AG08395 (cell line): ENCODE results near the gene PDE1A.
"Not testable (repeated sequence)": the region's sequence is repeated elsewhere in the genome, so short reads cannot be mapped to it uniquely, and the experiment has no call there.

Experiments
- DNase-seq: peaks from one replicate; pipeline ENCODE4 v3.0.0; 2012; ENCODE audit warnings: mixed read lengths, low spot score

The PDE1A gene

DNA sequence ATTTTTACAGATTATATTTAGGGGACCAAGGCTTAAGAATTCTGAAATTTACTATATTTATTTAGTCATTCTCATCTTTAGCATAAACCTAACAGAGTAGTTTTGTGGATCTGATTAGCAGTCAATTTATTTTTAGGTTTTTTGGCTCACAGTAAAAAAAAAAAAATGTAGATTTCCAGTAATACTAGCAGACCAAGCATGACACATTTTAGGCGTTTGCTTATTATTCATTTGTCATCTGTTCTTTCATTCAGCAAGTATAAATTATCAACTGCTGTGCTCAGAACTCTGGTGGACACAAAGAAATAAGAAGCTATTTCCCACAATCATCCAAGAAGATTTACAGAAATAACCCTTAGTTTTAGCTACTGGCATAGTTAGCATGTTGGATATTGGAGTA, 20.6 kb downstream of the PDE1A start:
- no peak for DNase-seq

DNA sequence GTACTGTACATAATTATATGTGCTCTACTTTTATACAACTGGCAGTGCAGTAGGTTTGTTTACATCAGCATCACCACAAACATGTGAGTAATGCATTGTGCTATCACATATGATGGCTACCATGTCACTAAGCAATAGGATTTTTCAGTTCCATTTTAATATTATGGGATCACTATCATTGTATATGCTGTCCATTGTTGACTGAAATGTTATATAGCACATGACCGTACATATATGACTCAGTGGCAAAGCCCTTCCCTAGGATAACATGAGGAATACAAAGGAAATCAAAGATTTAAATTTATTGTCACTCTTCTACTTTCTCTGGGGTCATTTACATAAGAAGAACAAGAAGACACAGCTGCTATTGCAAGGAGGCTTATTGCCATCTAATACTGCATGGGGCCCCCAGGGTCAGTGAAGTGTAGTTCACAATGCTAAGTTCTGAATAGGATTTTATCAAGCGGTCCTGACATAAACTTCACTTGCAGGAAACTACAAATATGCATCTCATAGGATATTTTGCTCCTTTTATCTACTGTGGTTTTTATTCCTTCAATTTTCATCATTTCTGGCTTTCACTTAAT, 21.8 kb downstream of the PDE1A start:
- DNase-seq, result no peak

DNA sequence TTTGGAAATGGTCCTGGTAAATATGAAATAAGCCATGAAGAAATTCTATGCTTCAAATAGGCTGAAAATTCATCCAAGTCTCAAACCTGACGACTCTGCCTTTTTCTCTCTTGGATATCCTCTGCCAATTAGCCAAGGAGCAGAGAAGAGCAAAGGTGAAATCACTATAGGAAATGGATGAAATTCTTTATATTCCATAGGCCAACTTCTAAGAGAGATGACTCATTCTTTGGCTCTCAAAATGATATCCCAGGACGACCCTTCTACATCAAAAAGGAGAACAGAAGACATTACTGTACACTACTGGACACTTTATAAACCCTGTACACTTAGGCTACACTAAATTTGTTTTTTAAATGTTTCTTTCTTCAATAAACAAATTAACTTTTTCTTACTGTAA, 22.7 kb downstream of the PDE1A start:
- no peak for DNase-seq

DNA sequence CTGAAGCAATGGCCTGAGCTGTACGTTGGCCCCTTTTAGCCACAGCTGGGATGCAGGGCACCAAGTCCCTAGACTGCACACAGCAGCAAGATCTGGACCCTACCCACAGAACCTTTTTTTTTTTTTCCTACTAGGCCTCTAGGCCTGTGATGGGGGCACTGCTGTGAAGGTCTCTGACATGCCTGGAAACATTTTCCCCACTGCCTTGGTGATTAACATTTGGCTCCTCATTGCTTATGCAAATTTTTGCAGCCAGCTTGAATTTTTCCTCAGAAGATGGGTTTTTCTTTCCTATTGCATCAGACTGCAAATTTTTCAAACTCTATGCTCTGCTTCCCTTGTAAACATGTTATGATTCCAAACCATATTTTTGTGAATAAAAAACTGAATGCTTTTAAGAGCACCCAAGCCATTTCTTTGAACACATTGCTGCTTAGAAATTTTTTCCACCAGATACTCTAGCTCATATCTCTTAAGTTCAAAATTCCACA, 33.5 kb downstream of the PDE1A start:
- no peak for DNase-seq

DNA sequence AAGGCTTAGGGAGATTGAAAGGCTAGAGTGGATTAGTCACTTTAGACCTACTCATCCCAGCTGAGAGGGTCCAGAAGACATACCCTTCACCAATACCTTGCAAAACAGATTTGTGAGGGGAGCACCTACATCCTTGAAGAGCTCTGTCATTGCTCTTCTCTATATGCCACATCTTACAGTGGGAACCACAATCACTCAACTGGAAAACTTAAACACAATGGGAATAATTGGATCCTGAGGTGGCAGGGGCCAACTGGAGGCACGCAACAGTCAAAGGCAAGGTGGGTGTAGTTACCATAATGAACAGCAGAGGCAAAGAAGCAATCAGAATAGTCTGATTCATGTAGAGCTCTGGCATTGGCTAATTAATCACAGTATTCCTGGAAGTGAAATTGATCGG, 35.4 kb downstream of the PDE1A start:
- DNase-seq, result no peak

DNA sequence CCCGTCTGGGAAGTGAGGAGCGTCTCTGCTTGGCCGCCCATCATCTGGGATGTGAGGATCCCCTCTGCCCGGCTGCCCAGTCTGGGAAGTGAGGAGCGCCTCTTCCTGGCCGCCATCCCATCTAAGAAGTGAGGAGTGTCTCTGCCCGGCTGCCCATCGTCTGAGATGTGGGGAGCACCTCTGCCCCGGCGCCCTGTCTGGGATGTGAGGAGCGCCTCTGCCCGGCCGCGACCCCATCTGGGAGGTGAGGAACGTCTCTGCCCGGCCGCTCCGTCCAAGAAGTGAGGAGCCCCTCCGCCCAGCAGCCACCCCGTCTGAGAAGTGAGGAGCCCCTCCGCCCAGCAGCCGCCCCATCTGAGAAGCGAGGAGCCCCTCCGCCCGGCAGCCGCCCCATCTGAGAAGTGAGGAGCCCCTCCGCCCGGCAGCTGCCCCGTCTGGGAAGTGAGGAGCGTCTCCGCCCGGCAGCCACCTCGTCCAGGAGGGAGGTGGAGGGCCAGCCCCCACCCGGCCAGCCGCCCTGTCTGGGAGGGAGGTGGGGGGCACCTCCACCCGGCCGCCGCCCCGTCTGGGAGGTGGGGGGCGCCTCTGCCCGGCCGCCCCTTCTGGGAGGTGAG, 40.5 kb downstream of the PDE1A start:
- not testable (repeated sequence) for DNase-seq

DNA sequence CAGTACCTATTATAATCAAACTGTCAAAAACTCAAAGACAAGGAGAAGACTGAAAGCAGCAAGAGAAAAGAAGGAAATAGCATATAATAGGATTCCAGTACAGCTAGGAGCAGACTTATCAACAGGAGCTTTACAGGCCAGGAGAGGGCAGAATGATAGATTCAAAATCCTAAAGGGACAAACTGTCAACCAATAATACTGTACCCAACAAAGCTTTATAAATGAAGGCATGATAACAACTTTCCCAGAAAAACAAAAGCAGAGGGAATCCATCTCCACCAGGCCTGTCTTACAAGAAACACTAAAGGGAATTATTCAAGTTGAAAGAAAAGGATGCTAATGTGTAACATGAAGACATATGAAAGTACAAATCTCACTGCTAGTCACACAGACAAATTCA, 42.0 kb downstream of the PDE1A start:
- no peak for DNase-seq

DNA sequence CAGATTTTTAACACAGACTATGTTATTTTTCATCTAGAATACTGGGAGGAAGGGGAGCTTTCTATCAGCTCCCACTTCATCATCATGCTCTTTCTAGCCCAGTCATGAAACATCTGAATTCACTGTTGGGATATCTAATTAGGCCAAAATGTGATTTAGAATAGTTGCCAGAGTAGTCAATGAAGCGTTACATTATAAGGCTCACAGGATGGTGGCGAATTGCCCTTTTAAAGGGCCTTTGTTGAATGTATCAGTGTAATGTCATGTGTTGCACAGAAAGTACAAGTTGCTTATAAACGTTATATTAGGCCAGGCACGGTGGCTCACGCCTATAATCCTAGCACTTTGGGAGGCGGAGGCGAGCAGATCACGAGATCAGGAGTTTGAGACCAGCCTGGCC, 45.6 kb downstream of the PDE1A start:
- DNase-seq, result no peak

DNA sequence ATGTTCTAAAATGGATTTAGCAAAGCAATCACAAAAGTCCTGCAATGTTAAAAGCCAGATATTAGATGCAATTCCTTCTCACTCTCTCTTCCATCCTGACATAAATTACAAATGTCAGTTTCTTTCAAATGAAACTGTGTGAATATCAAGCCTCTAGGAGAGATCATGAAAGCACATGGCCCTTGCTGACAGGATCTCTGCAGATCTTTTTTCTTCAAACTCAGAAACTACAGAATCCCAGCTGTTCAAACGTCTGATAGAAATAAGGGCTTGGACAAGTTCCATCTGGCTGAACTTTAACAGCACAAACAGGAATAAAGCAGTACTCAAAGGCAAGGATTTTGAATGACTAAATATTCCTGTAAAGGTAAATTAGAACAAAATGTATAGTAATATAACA, 47.6 kb downstream of the PDE1A start:
- DNase-seq, result no peak

DNA sequence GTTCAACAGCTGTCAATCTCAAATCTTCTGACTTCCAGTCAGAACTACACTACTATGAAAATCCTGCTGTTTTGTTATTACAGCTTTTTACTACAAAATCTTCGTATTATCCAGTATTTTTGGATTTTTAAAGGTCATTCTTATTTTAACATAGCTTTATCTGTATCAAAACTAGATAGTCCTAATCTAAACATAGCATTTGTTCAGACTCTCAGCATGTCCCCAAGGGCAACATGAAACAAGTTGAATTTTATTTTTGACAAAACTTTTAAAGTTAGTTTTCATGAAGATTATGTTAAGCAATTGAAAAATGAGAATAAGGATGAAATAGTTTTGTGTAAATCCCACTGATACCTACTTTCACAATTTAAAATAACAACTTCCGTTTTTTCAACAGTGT, 48.1 kb downstream of the PDE1A start:
- DNase-seq, result no peak

DNA sequence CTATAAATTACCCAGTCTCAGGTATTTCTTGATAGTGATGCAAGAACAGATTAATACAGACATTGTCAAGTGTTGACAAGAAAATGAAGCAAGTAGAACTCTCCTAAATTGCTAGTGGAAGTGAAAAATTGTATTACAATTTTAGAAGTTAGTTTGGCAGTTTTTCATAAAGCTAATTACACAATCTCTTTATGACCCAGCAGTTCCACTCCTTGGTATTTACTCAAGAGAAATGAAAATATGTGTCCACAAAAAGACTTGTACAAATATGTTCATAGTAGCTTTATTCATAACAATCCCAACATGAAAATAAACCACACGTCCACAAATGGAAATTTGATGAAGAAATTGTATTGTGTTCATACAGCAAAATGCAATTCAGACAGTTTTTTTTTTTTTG, 49.4 kb downstream of the PDE1A start:
- DNase-seq, result no peak

DNA sequence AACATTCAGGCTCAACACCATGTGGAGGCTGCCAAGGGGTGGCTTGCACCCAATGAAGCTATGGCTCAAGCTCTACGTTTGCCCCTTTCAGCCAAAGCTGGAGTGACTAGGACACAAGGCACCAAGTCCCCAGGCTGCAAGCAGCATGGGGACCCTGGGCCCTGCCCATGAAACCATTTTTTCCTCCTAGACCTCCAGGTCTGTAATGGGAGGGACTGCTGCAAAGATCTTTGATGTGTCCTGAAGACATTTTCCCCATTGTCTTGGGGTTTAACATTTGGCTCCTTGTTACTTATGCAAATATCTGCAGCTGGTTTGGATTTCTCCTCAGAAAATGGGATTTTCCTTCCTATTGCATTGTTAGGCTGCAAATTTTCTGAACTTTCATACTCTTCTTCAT, 51.0 kb downstream of the PDE1A start:
- DNase-seq, result no peak

DNA sequence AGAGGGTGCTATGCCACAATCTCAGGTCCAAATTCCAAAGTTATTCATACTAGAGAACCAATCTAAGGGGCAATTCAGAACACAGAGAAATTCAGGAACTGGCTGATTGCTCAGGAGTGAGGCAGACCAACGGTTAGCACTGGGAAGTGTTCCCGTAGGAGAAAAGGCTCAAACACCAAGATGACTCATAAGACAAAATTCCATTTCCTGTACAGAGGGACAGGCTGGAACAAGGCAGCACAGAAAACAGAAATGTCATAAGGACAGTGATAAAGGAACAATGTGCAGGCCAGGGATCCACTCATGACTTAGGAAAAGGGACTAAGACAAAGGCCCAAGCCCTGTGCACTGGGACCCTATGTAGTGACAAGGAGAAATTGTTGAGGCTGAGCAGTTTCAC, 54.2 kb downstream of the PDE1A start:
- DNase-seq, result peak; percentile 91

DNA sequence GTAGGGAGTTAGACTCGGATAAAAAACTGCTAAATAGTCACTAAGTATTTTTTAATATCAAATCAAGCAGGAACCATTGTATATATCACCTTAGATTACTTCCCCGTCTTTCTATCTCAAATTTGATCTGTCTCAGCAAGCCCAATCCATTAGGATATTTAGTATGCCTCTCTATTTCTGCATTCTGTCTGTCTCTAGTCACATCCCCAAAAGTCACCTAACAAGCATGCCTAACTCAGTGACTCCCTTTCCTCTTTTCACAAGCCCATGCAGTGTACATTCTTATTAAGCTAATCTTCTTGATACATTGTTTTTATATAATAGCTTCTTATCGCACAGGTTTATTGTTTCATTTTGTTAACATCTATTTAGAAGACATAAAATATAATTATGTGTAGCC, 57.8 kb downstream of the PDE1A start:
- no peak for DNase-seq

DNA sequence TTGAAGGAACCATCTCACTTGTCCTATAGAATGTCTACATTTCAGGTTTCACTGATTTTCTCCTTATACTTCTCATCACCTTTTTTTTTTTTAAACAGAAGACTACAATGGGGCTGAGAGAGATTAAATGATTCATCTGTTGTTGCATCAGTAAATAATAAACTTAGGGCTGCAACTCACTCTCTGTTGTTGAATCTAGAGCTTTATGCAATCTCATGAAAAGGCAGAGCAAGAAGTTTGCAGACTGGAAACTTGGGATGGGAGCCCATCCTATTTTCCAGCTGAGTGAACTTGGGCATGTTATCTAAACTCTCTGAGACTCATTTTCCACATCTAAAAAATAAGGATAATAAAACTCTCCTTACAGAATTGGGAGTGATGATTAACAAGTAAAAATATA, 58.4 kb downstream of the PDE1A start:
- DNase-seq, result peak; percentile 34

DNA sequence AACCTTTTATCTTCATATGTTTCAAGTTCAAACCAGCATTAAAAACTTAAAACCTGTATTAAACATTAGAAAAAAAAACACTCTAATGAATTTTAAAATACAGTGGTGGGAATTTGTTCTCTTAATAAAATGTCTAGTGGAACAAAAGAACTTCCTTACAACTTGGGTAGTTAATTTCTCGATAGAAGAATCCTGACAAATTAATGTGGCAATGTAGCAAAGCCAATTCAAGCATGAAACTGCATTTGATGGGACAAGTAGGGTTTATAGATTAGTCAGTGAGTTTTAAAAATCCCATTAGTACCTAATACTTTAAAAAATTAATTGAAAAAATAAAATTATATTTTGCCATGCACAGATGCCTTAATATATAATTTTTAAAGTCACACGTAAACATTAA, 59.4 kb downstream of the PDE1A start:
- DNase-seq, result no peak

DNA sequence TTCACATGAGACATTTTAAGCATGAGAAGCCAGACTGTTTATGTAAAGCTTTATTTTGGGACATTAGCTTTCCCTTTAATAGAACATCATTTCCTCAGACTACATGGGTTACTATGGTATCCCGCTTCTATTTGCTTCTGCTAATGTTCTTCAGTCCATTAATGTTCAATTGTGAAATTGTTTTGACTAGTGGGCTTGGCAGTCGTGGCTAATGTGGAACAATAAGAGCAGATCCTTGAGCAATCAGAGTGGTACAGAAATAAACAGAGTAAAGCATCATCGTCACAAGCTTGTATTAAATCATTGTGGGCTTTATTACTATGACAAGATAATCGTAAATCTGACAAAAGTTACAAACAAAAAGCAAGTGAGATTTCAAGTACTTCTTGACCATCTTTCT, 60.2 kb downstream of the PDE1A start:
- peak; percentile 27 for DNase-seq

DNA sequence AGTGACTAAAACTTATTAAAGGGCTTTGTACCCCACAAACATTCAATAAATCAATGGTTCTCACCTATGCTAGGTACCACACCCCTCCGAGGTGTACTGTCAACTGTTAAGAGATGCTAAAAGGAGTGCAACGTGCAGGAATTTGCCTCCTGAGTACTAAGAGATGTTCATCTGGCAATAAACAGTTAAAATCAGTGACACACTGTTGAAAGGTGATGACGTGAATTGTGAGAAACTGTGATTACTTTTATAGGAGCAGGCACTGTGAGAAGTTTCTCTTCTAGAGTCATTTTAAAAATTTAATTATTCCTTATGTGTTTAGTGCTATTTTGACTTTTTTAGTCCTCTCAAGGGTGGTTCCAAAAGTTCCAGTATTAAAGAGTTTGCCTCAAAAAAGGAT, 61.0 kb downstream of the PDE1A start:
- DNase-seq, result no peak

DNA sequence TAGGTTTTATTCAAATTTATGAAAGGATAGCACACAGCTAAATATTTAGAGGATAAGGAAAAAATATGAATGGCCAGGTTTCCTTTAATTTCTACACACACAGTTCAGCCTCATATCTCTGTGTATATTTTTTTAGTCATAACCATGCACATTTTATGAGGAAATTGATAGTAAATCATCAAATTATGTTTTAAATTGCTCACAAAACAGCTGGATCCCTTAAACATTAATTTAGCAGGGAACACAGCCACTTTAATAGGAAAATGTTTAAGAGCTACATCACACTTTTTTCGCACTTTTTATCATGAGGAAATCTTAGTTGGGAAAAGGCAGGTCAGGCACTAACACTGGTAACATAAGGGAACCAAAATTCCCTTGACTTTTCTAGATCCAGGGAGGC, 65.4 kb downstream of the PDE1A start:
- DNase-seq, result no peak

DNA sequence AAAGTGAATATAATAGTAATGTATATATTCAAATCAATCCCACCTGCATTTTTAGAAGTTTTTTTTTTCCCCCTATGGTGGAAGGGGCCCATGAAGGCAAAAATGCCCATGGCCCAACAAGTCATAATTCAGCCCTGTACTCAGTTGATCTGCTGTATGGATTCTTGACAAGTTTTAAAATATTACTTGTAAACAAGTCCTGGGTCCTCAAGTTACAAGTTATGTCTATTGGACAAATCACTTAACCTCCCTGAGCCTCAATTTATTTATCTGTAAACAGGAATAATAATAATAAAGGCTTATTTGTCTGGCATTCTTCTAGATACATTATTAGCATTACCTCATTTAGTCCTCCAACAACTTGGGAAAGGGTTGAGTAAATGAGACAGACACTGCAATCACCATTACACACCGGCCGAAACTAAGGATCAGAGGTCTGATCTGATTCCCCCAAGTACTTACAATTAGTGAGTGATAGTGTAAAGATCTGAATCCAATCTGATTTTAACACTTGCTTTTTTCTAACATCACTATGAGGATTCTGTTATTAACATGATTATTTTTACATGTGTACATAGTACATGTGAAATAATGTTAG, 66.1 kb downstream of the PDE1A start:
- no peak for DNase-seq

DNA sequence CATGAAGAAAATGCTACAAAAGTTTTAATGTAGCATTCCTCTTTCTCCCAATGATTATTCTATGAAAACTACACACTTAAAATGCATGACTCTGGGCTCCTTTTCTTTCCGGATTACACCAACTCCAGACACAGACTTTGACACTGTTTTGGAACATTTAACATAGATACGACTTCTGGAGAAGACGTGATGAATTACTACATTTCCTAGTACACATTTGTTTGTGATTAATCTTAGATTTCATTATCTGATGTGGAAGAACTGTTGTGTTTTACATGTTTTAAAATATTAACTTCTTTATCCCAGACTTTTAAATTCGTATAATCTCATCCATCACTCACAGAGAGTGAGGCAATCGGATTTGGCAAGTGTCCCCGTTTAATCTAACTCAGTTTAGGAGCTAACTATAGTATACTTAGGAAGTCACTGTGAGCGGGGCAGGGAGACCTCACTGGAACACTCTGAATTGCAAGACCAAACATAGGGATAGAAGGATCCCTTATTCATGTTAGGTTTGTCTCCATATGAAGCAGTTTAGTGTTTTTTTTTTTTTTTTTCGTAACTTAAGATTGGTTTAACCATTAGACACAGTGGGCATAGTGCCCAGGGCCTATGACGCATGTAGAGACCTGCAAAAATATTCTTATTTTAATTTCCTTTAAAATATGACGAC, 66.7 kb downstream of the PDE1A start:
- peak; percentile 10 for DNase-seq

DNA sequence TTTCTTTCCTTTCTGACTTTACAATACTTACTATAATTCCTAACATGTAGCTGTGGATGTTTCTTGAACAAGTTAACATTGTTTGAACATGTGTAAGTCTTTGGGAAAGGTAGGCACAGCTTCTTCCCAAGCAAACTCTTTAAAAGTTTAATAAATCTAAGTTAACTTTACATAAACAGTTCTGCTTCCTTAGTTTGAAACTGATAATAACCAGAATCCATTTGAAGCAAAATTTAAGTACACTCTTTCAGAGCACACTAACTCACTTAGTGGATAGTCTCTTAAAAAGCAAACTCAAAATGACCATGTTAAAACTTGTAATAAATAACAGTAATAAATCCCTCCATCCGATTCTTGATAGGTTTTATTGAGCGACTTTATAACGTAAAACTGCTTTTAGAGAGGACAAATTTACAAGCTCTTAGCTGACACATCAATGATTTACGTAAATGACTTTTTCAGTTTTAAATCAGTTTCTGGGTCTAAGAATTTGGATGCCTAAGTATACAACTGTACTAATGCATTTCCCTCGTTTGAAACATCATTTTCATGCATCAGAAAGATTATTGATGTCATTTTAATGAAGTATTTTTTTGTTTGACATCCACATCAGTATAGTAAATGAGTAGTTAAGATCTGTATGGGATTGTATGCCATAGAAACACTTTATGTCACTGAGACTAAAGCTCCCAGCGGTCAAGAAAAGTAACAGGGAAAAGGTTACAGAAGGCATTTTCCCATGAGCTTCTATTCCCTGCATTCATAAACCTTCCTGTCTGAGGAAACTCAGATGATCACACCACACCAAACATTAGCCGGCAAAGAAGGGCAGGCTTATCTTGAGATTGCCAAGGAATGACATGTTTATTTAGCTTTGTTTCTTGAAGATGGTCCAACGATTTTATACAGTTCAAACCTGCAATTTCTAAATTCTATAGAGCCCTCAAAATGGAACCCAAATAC, 67.5 kb downstream of the PDE1A start:
- no peak for DNase-seq
